K562 (cell line): Measurements from ENCODE around the gene ZNF468. TPM values are rescaled to one million over a fixed set of nuclear protein-coding genes. Genes with fewer than 3 reads are reported as not detected.

Source experiments
- ILF3 ChIP-seq: fragments of 450-650 bp; IDR thresholded peaks from 2 replicates; pipeline ENCODE4 v1.6.1; 2018; ENCODE audit warnings: antibody characterized with exemption, mild to moderate bottlenecking, moderate library complexity, borderline replicate concordance
- L3MBTL2 ChIP-seq: fragments of 450-650 bp; IDR thresholded peaks from 2 replicates; pipeline ENCODE4 v1.6.1; 2016; ENCODE audit warnings: mild to moderate bottlenecking, moderate library complexity
- MEF2D ChIP-seq: conservative IDR thresholded peaks from 2 replicates; pipeline ENCODE4 v1.6.1; 2016; ENCODE audit warnings: low read depth, missing genetic modification characterization, missing compliant biosample characterization
- PRPF4 ChIP-seq: fragments of 200-400 bp; formaldehyde crosslinking; IDR thresholded peaks from one replicate; pipeline ENCODE4 v1.6.1; 2017; ENCODE audit warnings: low read length, low read depth, mild to moderate bottlenecking; ENCODE audit not compliant: insufficient read depth, poor library complexity, severe bottlenecking
- TAF9B ChIP-seq: fragments of 450-650 bp; IDR thresholded peaks from 2 replicates; pipeline ENCODE4 v1.6.1; 2018; ENCODE audit warnings: mild to moderate bottlenecking; ENCODE audit not compliant: partially characterized antibody
- ZC3H8 ChIP-seq: fragments of 450-650 bp; IDR thresholded peaks from 2 replicates; pipeline ENCODE4 v1.6.1; 2017
- ZFP1 ChIP-seq: fragments of 450-650 bp; formaldehyde crosslinking; IDR thresholded peaks from 2 replicates; pipeline ENCODE4 v1.4.0; 2020; ENCODE audit warnings: mild to moderate bottlenecking, mixed read lengths
- ZNF12 ChIP-seq: sonication (generic); formaldehyde crosslinking; IDR thresholded peaks from 2 replicates; pipeline ENCODE4 v1.4.0; 2020; ENCODE audit warnings: mild to moderate bottlenecking, missing genetic modification reagents
- ZNF121 ChIP-seq: sonication (generic); formaldehyde crosslinking; conservative IDR thresholded peaks from 2 replicates; pipeline ENCODE4 v1.8.0; 2022; ENCODE audit warnings: missing genetic modification reagents
- ZNF140 ChIP-seq: fragments of 250-450 bp; sonication (Bioruptor Pico); IDR thresholded peaks from 2 replicates; pipeline ENCODE4 v1.8.0; 2021; ENCODE audit warnings: moderate library complexity, mild to moderate bottlenecking, inconsistent platforms
- ZNF77 ChIP-seq: fragments of 250-450 bp; sonication (Bioruptor Pico); IDR thresholded peaks from 2 replicates; pipeline ENCODE4 v1.5.0; 2020
- ZNF780A ChIP-seq: fragments of 250-450 bp; sonication (Bioruptor Pico); IDR thresholded peaks from 2 replicates; pipeline ENCODE4 v1.5.0; 2021; ENCODE audit warnings: mild to moderate bottlenecking
- polyA plus RNA-seq, 8 experiments: library from polyadenylated mRNA; depleted of rRNA in 4 of 8; stranded (reverse) in 5 of 8; unstranded in 3 of 8; fragments of >200 nt; fragmentation: Nextera tagmentation in 2 of 8; fragmentation: Illumina TruSeq in 1 of 8; extraction: Ambion mirVana in 2 of 8; extraction: Trizol in 1 of 8; gene quantifications; 2 replicates each; pipeline versions ENCODE4 v1.2.1 to v1.2.3, GENCODE V29; 2011 to 2014; ENCODE audit warnings: inconsistent platforms in 1 of 8, missing spikeins in 1 of 8
- total RNA-seq, 7 experiments: library from RNA; depleted of rRNA in 6 of 7; stranded (reverse); fragments of >200 nt in 6 of 7; fragmentation: Illumina TruSeq in 2 of 7; extraction: Trizol in 2 of 7; gene quantifications; 2 replicates each; pipeline versions ENCODE4 v1.2.1 to v1.2.3, GENCODE V29; 2011 to 2021; ENCODE audit warnings: low replicate concordance in 1 of 7
- TF ChIP-seq, protein P1 (sequence below), 2 experiments: fragments of 450-650 bp in 1 of 2; sonication (generic) in 1 of 2; formaldehyde crosslinking in 1 of 2; IDR thresholded peaks; 2 replicates each; pipeline versions ENCODE4 v1.7.1 to v1.9.0; 2016 to 2022; ENCODE audit warnings: inconsistent platforms in 1 of 2, mild to moderate bottlenecking in 1 of 2, missing genetic modification reagents in 1 of 2
- TF ChIP-seq, protein P2 (sequence below), 2 experiments: fragments of 450-650 bp; IDR thresholded peaks; 2 replicates each; pipeline ENCODE4 v1.6.1; 2016
- TF ChIP-seq, protein P3 (sequence below): fragments of 250-450 bp; sonication (Bioruptor Pico); IDR thresholded peaks from 2 replicates; pipeline ENCODE4 v1.4.0; 2020; ENCODE audit warnings: mild to moderate bottlenecking, moderate library complexity, borderline replicate concordance

The ZNF468 gene
- total and polyA plus RNA-seq, 9 of the 15 experiments (the other 6 are each of a cell fraction or from before 2014, with no cell fraction given): 15.9 to 36.2 (median 23.2) TPM

DNA sequence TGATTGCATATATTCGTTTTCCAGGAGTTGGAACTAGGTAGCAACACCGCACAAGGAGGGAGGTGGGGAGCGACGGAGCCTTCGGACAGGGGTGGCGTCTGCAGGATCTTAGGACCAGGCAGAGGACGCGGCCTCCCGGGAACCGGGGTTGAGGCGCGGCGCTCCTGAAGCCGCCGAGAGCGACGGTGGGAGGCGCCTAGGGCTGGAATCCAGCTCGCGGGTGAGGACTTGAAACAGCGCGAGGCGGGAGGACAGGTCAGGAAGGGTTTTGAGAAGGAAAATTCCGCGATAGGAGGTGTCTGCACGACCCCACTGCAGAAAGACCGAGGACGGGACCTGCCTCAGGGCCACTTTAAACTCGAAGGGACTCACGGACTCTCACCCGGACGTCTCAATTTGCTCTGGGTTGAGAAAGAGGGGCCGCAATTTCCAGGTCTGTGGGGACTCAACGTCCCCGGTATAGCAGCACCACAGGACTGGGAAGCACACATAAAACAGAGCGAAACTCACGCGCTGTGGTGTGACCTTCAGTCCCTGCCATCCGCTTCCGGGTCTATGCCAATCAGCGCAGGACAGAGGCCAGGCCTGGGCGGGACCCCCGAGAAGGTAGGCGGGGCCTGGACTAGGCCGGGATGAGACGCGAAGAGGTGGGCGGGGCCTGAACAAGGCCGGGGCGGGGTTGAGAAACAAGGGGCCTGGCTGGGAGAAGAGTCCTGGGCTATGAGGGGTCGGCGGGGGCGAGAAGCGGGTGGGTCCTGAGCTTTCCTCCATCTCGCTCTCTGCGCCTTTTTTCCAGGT, 39.9 kb upstream of the ZNF468 start, which contains the start of gene ZNF320 (continued):
- TF ChIP-seq, protein P1, sequence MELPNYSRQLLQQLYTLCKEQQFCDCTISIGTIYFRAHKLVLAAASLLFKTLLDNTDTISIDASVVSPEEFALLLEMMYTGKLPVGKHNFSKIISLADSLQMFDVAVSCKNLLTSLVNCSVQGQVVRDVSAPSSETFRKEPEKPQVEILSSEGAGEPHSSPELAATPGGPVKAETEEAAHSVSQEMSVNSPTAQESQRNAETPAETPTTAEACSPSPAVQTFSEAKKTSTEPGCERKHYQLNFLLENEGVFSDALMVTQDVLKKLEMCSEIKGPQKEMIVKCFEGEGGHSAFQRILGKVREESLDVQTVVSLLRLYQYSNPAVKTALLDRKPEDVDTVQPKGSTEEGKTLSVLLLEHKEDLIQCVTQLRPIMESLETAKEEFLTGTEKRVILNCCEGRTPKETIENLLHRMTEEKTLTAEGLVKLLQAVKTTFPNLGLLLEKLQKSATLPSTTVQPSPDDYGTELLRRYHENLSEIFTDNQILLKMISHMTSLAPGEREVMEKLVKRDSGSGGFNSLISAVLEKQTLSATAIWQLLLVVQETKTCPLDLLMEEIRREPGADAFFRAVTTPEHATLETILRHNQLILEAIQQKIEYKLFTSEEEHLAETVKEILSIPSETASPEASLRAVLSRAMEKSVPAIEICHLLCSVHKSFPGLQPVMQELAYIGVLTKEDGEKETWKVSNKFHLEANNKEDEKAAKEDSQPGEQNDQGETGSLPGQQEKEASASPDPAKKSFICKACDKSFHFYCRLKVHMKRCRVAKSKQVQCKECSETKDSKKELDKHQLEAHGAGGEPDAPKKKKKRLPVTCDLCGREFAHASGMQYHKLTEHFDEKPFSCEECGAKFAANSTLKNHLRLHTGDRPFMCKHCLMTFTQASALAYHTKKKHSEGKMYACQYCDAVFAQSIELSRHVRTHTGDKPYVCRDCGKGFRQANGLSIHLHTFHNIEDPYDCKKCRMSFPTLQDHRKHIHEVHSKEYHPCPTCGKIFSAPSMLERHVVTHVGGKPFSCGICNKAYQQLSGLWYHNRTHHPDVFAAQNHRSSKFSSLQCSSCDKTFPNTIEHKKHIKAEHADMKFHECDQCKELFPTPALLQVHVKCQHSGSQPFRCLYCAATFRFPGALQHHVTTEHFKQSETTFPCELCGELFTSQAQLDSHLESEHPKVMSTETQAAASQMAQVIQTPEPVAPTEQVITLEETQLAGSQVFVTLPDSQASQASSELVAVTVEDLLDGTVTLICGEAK (IDR thresholded peaks at IDR 0.05): peak; percentile 89
- TF ChIP-seq, protein P1 (CRISPR knock-in tag; IDR thresholded peaks at IDR 0.05): no peak
- TF ChIP-seq ILF3 (no peak), MEF2D (no peak), TAF9B (peak; percentile 71), PRPF4 (no peak), ZNF140 (CRISPR knock-in tag) (no peak), ZNF780A (CRISPR knock-in tag) (no peak), ZC3H8 (no peak), ZNF121 (CRISPR knock-in tag) (no peak), ZNF12 (CRISPR knock-in tag) (no peak), ZNF77 (CRISPR knock-in tag) (no peak), L3MBTL2 (peak; percentile 72; the same call in 1 of the 2 replicates), ZFP1 (CRISPR knock-in tag) (no peak)
- TF ChIP-seq, protein P2, sequence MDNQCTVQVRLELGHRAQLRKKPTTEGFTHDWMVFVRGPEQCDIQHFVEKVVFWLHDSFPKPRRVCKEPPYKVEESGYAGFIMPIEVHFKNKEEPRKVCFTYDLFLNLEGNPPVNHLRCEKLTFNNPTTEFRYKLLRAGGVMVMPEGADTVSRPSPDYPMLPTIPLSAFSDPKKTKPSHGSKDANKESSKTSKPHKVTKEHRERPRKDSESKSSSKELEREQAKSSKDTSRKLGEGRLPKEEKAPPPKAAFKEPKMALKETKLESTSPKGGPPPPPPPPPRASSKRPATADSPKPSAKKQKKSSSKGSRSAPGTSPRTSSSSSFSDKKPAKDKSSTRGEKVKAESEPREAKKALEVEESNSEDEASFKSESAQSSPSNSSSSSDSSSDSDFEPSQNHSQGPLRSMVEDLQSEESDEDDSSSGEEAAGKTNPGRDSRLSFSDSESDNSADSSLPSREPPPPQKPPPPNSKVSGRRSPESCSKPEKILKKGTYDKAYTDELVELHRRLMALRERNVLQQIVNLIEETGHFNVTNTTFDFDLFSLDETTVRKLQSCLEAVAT (IDR thresholded peaks at IDR 0.05): no peak
- TF ChIP-seq, protein P3, sequence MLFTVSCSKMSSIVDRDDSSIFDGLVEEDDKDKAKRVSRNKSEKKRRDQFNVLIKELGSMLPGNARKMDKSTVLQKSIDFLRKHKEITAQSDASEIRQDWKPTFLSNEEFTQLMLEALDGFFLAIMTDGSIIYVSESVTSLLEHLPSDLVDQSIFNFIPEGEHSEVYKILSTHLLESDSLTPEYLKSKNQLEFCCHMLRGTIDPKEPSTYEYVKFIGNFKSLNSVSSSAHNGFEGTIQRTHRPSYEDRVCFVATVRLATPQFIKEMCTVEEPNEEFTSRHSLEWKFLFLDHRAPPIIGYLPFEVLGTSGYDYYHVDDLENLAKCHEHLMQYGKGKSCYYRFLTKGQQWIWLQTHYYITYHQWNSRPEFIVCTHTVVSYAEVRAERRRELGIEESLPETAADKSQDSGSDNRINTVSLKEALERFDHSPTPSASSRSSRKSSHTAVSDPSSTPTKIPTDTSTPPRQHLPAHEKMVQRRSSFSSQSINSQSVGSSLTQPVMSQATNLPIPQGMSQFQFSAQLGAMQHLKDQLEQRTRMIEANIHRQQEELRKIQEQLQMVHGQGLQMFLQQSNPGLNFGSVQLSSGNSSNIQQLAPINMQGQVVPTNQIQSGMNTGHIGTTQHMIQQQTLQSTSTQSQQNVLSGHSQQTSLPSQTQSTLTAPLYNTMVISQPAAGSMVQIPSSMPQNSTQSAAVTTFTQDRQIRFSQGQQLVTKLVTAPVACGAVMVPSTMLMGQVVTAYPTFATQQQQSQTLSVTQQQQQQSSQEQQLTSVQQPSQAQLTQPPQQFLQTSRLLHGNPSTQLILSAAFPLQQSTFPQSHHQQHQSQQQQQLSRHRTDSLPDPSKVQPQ: no peak
